A673 (cell line): Measurements from ENCODE around the gene LCMT1. TPM values are rescaled to one million over a fixed set of nuclear protein-coding genes. Genes with fewer than 3 reads are reported as not detected.

Source experiments
- BruUV-seq: library from RNA; stranded (reverse); fragments of 400-500 nt; replicated peaks from 2 replicates; lab custom pipeline; 2021; lab: Mats Ljungman, UMichigan
- CTCF ChIA-PET: fragments of 300-600 bp; sonication (Branson Sonifier 250); formaldehyde crosslinking; loops from one replicate; lab custom pipeline; 2022; ENCODE audit warnings: antibody characterized with exemption; lab: Charles Lee
- POLR2A ChIA-PET: fragments of 300-600 bp; sonication (Branson Sonifier 250); formaldehyde crosslinking; loops from one replicate; lab custom pipeline; 2022; ENCODE audit warnings: antibody characterized with exemption; ENCODE audit not compliant: low non-redundant PET; lab: Charles Lee
- DNase-seq: peaks from one replicate; pipeline ENCODE4 v3.0.0-alpha.2; 2015; ENCODE audit warnings: low spot score
- H3K27ac ChIP-seq: fragments of 200-600 bp; sonication (generic); 2 replicates; pipeline ENCODE4 v1.5.1; 2016; ENCODE audit warnings: mixed run types, low read depth, mild to moderate bottlenecking, mixed read lengths, antibody characterized with exemption, low read length; ENCODE audit not compliant: poor library complexity, severe bottlenecking
- H3K27me3 ChIP-seq: fragments of 200-600 bp; sonication (generic); replicated peaks from 2 replicates; pipeline ENCODE4 v1.6.1; 2017; ENCODE audit warnings: mixed run types, low read depth, mild to moderate bottlenecking, mixed read lengths, antibody characterized with exemption, low read length; ENCODE audit not compliant: insufficient read depth, poor library complexity
- H3K36me3 ChIP-seq: fragments of 200-600 bp; sonication (generic); 2 replicates; pipeline ENCODE4 v1.6.1; 2016; ENCODE audit warnings: mixed run types, mild to moderate bottlenecking, mixed read lengths, antibody characterized with exemption, low read length; ENCODE audit not compliant: insufficient read depth, poor library complexity, severe bottlenecking
- H3K4me1 ChIP-seq: fragments of 200-600 bp; sonication (generic); 2 replicates; pipeline ENCODE4 v1.6.1; 2017; ENCODE audit warnings: mixed run types, mild to moderate bottlenecking, mixed read lengths, antibody characterized with exemption, low read length; ENCODE audit not compliant: insufficient read depth, poor library complexity, severe bottlenecking
- H3K4me3 ChIP-seq: fragments of 200-600 bp; sonication (generic); 2 replicates; pipeline ENCODE4 v1.5.1; 2016; ENCODE audit warnings: low read depth, mixed run types, mild to moderate bottlenecking, mixed read lengths, low read length; ENCODE audit not compliant: poor library complexity, severe bottlenecking
- H3K9me3 ChIP-seq: fragments of 200-600 bp; sonication (generic); 2 replicates; pipeline ENCODE4 v1.6.1; 2016; ENCODE audit warnings: mixed run types, low read depth, mild to moderate bottlenecking, mixed read lengths, antibody characterized with exemption, low read length; ENCODE audit not compliant: poor library complexity, severe bottlenecking
- CTCF ChIP-seq: fragments of 300-800, 200-600 bp; sonication (generic); conservative IDR thresholded peaks from 2 replicates; pipeline ENCODE4 v1.5.1; 2017; ENCODE audit warnings: low read depth, mild to moderate bottlenecking, antibody characterized with exemption, low read length, moderate library complexity, mixed read lengths
- EZH2 ChIP-seq: fragments of 200-600 bp; sonication (generic); IDR thresholded peaks from 2 replicates; pipeline ENCODE4 v1.6.1; 2017; ENCODE audit warnings: borderline replicate concordance, low read depth, mild to moderate bottlenecking, mixed read lengths, antibody characterized with exemption, low read length; ENCODE audit not compliant: poor library complexity, severe bottlenecking
- intact Hi-C: fragments of 100-400 bp; cut with micrococcal nuclease; formaldehyde crosslinking; loops from one replicate; pipeline ENCODE4 v1.10.0; 2022; ENCODE audit not compliant: unreplicated experiment
- total RNA-seq: library from RNA; stranded (reverse); gene quantifications from 2 replicates; pipeline ENCODE4 v1.2.3, GENCODE V29; 2021

Gene LCMT1
- total RNA-seq, 1 experiment from 2014 or later, result 56.3 TPM

- Histone ChIP-seq H3K27ac (no peak overlapping the region), H3K9me3 (no peaks in the 10 kb centered on the region), H3K36me3 (no peaks in the 10 kb centered on the region), H3K4me1 (no peaks in the 10 kb centered on the region), H3K4me3 (no peak overlapping the region), H3K27me3 (no peaks in the 10 kb centered on the region)
- BruUV-seq, result no TSS peak
- TF ChIP-seq CTCF (no peak), EZH2 (no peak)
- CTCF ChIA-PET, result no interaction called here
- POLR2A ChIA-PET, result no interaction called here
- no peak for DNase-seq
- intact Hi-C loops, result no loop called here
Measured at GRCh38 chr16:25097276-25097975, 14.1 kb upstream of the LCMT1 start.

GRCh38 chr16:25100511-25100910 is 11.0 kb upstream of the LCMT1 start:
- Histone ChIP-seq H3K36me3 (no peaks in the 10 kb centered on the region), H3K27me3 (no peaks in the 10 kb centered on the region), H3K4me1 (no peaks in the 10 kb centered on the region), H3K4me3 (no peak overlapping the region), H3K27ac (no peak overlapping the region), H3K9me3 (no peaks in the 10 kb centered on the region)
- intact Hi-C loops, result loop anchor here (10.0 kb wide), 1 partner anchor 586 kb away; no protein-coding TSS in a partner anchor
- CTCF ChIA-PET, result no interaction called here
- TF ChIP-seq EZH2, result no peak
- no peak for TF ChIP-seq CTCF
- POLR2A ChIA-PET, result no interaction called here
- DNase-seq, result no peak
- BruUV-seq, result no TSS peak

GRCh38 chr16:25106567-25107465 is 4.7 kb upstream of the LCMT1 start:
- ChIA-PET POLR2A (no interaction called here), CTCF (no interaction called here)
- Histone ChIP-seq H3K27me3 (no peaks in the 10 kb centered on the region), H3K4me3 (peak overlapping the region; percentile 62), H3K27ac (peak overlapping the region; percentile 42), H3K36me3 (no peaks in the 10 kb centered on the region), H3K4me1 (no peaks in the 10 kb centered on the region), H3K9me3 (no peaks in the 10 kb centered on the region)
- peak; percentile 53 for DNase-seq
- intact Hi-C loops, result loop anchor here (10.0 kb wide), 1 partner anchor 592 kb away; no protein-coding TSS in a partner anchor
- BruUV-seq, result no TSS peak
- TF ChIP-seq EZH2 (no peak), CTCF (peak; percentile 46)
